GM12878 (cell line): ENCODE results near the gene TGFBR3.

Source experiments
- CHD2 ChIP-seq: IDR thresholded peaks from 2 replicates; pipeline ENCODE4 v1.6.1; 2011; ENCODE audit warnings: low read depth, low read length, improper control_type of control experiment, borderline replicate concordance
- SUZ12 ChIP-seq: fragments of 200-600 bp; sonication (generic); IDR thresholded peaks from one replicate; pipeline ENCODE4 v1.6.1; 2018; ENCODE audit warnings: antibody characterized with exemption, mild to moderate bottlenecking; ENCODE audit not compliant: unreplicated experiment

DNA sequence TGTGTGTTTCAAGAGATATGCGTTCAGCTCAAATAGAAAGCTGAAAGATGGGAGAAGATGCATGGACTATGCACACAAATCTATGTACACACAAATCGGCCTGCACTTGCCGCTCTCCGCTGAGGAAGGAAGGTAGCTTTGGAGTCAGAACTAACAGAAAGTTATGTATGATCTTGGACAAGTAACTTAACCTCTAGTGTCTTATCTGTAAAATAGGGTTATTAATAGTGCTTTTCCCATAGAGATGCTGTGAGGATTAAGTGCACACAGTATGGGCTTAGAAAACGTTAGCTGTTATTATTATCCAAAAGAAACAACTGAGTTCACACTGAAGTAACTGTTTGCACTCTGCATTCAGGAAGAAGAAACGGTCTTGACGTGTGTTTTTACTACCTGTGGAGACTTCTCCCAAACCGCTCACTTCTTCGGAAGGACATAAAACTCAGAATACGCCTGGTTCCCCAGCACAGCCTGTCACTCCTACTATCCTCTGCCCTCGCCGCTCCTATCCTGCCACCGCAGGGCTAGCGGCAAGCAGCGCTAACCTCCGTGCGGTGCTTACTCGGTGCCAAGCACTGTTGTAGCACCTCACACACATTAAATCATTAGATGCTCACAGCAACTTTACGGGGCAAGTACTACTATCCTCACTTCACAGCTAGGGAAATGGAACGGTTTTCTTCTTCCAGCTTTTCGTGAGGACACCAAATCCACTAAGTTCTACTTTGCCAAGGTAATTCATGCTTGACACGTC lies 1.3 kb downstream of the TGFBR3 start:
- TF ChIP-seq CHD2 (no peak), SUZ12 (no peak)
